OCI-LY3 (cell line): ENCODE data around the gene MXI1.

Source experiments
- H2AFZ ChIP-seq: fragments of 200-600, 300-600 bp; shearing (Covaris generic); 2 replicates; pipeline ENCODE4 v1.6.0; 2014; ENCODE audit warnings: antibody characterized with exemption, low read depth, low read length
- H3K27ac ChIP-seq: fragments of 200-600, 300-600 bp; sonication (generic); 2 replicates; pipeline ENCODE4 v1.5.1; 2014; ENCODE audit warnings: mild to moderate bottlenecking, low read length, moderate library complexity, mixed read lengths
- H3K27me3 ChIP-seq: fragments of 200-600, 300-600 bp; sonication (generic); 2 replicates; pipeline ENCODE4 v1.6.1; 2014; ENCODE audit warnings: low read depth, low read length, mixed read lengths
- H3K36me3 ChIP-seq: fragments of 200-600, 300-600 bp; sonication (generic); replicated peaks from 2 replicates; pipeline ENCODE3; 2014; ENCODE audit warnings: low read depth, low read length, mixed read lengths
- H3K4me1 ChIP-seq: fragments of 300-600, 200-600 bp; sonication (generic); 2 replicates; pipeline ENCODE4 v1.6.1; 2014; ENCODE audit warnings: low read length, mixed read lengths
- H3K4me2 ChIP-seq: fragments of 200-600, 300-600 bp; sonication (generic); 2 replicates; pipeline ENCODE4 v1.6.1; 2014; ENCODE audit warnings: low read length, mixed read lengths
- H3K4me3 ChIP-seq: fragments of 300-600, 200-600 bp; sonication (generic); 2 replicates; pipeline ENCODE4 v1.5.1; 2014; ENCODE audit warnings: antibody characterized with exemption, mild to moderate bottlenecking, low read length, moderate library complexity
- H3K79me2 ChIP-seq: fragments of 300-600, 200-600 bp; shearing (Covaris generic); 2 replicates; pipeline ENCODE4 v1.6.1; 2014; ENCODE audit warnings: mild to moderate bottlenecking, low read length, mixed read lengths
- H3K9ac ChIP-seq: fragments of 300-600, 200-600 bp; shearing (Covaris generic); 2 replicates; pipeline ENCODE4 v1.6.0; 2014; ENCODE audit warnings: mild to moderate bottlenecking, low read length, moderate library complexity
- H3K9me3 ChIP-seq: fragments of 200-600, 300-600 bp; shearing (Covaris generic); 2 replicates; pipeline ENCODE4 v1.6.1; 2014; ENCODE audit warnings: low read length, mixed read lengths; ENCODE audit not compliant: insufficient read depth
- H4K20me1 ChIP-seq: fragments of 200-600, 300-600 bp; sonication (generic); 2 replicates; pipeline ENCODE4 v1.6.1; 2016; ENCODE audit warnings: low read length, mixed read lengths; ENCODE audit not compliant: insufficient read depth
- EZH2phosphoT487 ChIP-seq: fragments of 200-600 bp; shearing (Covaris generic); IDR thresholded peaks from 2 replicates; pipeline ENCODE4 v1.6.1; 2018; ENCODE audit warnings: antibody characterized with exemption, mixed run types, low read depth
- TF ChIP-seq, protein P1 (sequence below): fragments of 200-600, 300-600 bp; sonication (generic); IDR thresholded peaks from 2 replicates; pipeline ENCODE4 v1.5.1; 2014; ENCODE audit warnings: antibody characterized with exemption, low read length, low read depth

MXI1 gene

DNA sequence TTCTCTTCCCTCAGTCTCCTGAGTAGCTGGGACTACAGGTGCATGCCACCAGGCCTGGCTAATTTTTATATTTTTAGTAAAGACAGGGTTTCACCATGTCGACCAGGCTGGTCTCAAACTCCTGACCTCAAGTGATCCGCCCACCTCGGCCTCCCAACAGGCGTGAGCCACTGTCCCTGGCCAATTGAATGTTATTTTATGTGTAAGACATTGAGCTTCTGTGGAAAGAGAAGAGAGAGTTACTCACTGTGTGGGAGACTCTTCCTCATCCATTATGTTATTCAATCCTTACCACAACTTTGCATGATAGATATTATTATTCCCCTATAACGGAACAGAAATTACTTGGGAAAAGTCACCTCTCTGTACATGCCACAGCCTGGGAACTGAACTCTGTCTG, 32.6 kb upstream of the MXI1 start:
- Histone ChIP-seq H3K27me3 (peaks cover 17% of the 10 kb centered on the region), H3K4me1 (no peaks in the 10 kb centered on the region), H3K9me3 (no peaks in the 10 kb centered on the region), H3K36me3 (no peaks in the 10 kb centered on the region), H3K4me3 (no peak overlapping the region), H3K27ac (no peak overlapping the region), H4K20me1 (no peaks in the 10 kb centered on the region), H3K9ac (no peak overlapping the region), H3K4me2 (no peak overlapping the region), H3K79me2 (no peaks in the 10 kb centered on the region), H2AFZ (no peak overlapping the region)
- TF ChIP-seq, protein P1, sequence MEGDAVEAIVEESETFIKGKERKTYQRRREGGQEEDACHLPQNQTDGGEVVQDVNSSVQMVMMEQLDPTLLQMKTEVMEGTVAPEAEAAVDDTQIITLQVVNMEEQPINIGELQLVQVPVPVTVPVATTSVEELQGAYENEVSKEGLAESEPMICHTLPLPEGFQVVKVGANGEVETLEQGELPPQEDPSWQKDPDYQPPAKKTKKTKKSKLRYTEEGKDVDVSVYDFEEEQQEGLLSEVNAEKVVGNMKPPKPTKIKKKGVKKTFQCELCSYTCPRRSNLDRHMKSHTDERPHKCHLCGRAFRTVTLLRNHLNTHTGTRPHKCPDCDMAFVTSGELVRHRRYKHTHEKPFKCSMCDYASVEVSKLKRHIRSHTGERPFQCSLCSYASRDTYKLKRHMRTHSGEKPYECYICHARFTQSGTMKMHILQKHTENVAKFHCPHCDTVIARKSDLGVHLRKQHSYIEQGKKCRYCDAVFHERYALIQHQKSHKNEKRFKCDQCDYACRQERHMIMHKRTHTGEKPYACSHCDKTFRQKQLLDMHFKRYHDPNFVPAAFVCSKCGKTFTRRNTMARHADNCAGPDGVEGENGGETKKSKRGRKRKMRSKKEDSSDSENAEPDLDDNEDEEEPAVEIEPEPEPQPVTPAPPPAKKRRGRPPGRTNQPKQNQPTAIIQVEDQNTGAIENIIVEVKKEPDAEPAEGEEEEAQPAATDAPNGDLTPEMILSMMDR: no peak
- TF ChIP-seq EZH2phosphoT487: no peak

DNA sequence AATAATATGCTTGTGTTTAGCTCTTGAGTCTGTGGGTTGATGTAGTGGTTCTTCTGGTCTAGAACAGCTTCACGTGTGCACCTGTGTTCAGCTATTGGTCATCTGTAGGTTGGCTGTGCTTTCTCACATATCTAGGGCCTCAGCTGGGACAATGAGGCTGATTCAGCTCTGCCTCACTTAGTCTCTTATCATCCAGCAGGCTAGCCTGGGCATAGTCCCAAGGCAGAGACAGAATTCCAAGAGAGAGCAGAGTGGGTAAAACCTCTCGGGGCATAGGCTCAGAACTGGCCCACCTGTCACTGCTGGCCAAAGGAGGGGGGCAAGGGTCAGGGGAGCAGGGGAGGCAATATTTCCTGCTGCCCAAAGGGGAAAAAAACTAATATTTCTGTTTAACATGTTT, 32.0 kb upstream of the MXI1 start:
- H4K20me1 ChIP-seq: no peaks in the 10 kb centered on the region
- H3K9ac ChIP-seq: no peak overlapping the region
- TF ChIP-seq EZH2phosphoT487: no peak
- TF ChIP-seq, protein P1: no peak
- H3K9me3 ChIP-seq: no peaks in the 10 kb centered on the region
- H3K4me1 ChIP-seq: no peaks in the 10 kb centered on the region
- H3K79me2 ChIP-seq: no peaks in the 10 kb centered on the region
- H3K27me3 ChIP-seq: peaks cover 12% of the 10 kb centered on the region
- no peak overlapping the region for H2AFZ ChIP-seq
- no peak overlapping the region for H3K4me2 ChIP-seq
- H3K4me3 ChIP-seq: no peak overlapping the region
- H3K27ac ChIP-seq: no peak overlapping the region
- H3K36me3 ChIP-seq: no peaks in the 10 kb centered on the region

DNA sequence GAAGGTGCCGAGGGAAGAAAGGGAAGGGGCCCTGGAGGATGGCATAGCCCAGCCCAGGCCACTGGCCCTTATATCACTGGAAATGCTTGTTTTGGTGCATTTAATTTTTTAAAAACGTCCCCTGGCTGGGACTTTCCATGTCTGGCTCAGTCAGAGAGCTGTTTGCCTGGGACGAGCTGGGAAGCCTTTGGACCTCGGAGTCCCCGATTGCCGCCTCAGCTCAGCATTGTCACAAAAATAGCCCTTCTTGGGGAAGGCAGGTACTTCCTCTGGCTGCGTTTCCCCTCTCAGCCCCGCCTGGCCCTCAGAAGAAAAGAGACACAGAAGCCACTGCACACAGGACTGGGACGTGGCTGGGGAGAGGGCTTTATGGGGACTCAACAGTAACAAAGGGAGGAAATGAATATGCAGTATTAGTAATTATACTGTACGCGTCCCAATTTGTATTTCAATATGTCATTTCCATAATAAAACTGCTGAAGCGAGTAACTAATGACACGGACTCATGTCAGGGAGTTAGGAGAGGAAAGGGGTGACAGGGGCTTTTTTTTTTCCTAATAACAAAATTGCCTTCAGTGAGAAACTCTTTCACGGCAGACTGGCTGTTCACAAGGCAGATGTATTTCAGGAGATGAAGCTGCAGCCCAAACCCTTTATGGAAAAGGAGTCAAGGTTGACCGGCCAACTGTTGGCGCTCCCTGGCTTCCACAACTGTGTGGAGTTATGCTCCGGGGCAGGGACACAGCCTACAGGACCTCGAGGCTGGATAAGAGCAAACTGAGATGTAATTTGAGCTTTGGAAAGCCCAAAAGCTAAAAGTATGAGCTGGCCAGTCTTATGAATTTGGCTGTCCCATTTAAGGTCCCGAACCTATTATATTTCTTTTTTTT, 31.0 kb upstream of the MXI1 start:
- H3K27me3 ChIP-seq: peaks cover 5% of the 10 kb centered on the region; the same call in 1 of the 2 replicates
- no peak overlapping the region for H3K27ac ChIP-seq
- no peak for TF ChIP-seq EZH2phosphoT487
- TF ChIP-seq, protein P1: no peak
- no peak overlapping the region for H3K9ac ChIP-seq
- no peaks in the 10 kb centered on the region for H3K79me2 ChIP-seq
- no peaks in the 10 kb centered on the region for H3K4me1 ChIP-seq
- H3K4me2 ChIP-seq: no peak overlapping the region
- no peak overlapping the region for H3K4me3 ChIP-seq
- H3K36me3 ChIP-seq: no peaks in the 10 kb centered on the region
- no peak overlapping the region for H2AFZ ChIP-seq
- H4K20me1 ChIP-seq: no peaks in the 10 kb centered on the region
- H3K9me3 ChIP-seq: no peaks in the 10 kb centered on the region

DNA sequence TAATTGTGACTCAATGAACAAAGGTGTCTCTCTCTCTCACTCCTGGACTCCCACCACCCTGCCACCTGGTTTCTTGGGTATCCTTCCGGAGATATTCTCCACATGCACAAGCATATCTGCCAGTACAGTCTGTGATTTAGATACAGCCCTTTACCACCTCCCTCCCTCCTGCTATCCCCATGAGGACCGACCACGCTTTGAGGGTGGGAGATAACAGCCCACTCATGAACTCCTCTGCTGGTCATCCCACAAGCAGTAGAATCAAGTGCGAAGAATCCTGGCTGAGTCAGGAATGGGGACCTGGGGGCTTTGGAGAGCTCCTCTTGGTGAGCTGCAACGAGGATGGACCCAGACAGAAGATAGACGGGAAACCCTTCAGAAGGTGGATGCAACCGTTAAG, 28.2 kb upstream of the MXI1 start:
- Histone ChIP-seq H3K79me2 (no peaks in the 10 kb centered on the region), H3K27ac (no peak overlapping the region), H3K4me1 (no peaks in the 10 kb centered on the region), H3K9ac (no peak overlapping the region), H2AFZ (no peak overlapping the region), H3K4me2 (no peak overlapping the region), H3K4me3 (no peak overlapping the region), H4K20me1 (no peaks in the 10 kb centered on the region), H3K27me3 (no peaks in the 10 kb centered on the region), H3K9me3 (no peaks in the 10 kb centered on the region), H3K36me3 (no peaks in the 10 kb centered on the region)
- TF ChIP-seq EZH2phosphoT487: no peak
- TF ChIP-seq, protein P1: no peak
